ENCODE results near the gene ATG14.

Gene ATG14

DNA sequence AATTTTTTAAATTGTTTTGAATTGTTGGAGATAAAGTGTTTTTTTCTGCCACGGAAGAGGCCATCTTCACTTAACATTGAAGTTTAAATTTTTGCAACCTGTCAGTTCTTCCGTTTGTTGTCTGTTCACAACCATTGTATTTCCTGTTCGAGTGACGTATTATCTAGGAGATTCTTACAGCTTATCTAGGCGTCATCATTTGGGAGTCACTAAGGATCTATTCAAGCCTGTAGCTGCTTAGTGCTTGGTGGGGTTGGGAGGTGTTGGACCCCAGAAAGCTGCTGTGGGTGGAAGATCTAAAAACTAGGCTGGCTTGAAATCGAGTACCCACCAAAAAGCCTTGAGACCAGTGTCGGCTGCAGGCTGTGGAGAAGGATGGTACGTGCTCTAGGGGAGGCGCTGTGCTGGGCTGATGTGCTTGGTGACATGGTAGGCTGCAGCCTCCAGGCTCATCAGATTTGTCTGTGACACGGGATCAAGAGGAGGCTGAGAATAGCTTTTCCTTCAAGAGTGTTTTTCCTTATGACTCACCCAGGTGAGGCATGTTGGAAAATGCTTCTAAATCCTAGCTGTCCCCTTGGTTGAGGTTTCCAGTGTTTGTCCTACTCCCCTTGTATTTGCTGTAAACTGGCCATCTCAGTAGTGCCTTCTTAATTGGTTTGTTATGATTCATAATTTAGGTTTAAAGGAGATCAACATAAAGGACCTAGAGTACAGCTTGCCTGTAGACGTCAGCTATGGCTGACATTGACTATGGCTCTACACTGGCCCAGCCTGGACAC lies 57.8 kb downstream of the ATG14 start:
- TF ChIP-seq, protein P1, sequence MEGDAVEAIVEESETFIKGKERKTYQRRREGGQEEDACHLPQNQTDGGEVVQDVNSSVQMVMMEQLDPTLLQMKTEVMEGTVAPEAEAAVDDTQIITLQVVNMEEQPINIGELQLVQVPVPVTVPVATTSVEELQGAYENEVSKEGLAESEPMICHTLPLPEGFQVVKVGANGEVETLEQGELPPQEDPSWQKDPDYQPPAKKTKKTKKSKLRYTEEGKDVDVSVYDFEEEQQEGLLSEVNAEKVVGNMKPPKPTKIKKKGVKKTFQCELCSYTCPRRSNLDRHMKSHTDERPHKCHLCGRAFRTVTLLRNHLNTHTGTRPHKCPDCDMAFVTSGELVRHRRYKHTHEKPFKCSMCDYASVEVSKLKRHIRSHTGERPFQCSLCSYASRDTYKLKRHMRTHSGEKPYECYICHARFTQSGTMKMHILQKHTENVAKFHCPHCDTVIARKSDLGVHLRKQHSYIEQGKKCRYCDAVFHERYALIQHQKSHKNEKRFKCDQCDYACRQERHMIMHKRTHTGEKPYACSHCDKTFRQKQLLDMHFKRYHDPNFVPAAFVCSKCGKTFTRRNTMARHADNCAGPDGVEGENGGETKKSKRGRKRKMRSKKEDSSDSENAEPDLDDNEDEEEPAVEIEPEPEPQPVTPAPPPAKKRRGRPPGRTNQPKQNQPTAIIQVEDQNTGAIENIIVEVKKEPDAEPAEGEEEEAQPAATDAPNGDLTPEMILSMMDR (IDR thresholded peaks at IDR 0.05; ENCODE audit: low read depth, low read length, missing control alignments) = no peak
- no peak for DNase-seq (ENCODE audit: low read depth)
- H3K4me3 ChIP-seq (ENCODE audit: low read depth, low read length) = no peak overlapping the region
- in situ Hi-C loops (cut with HindIII; ENCODE audit: low sequenced_read_pairs) = no loop called here

GRCh38 chr14:55352201-55352600 lies 59.4 kb downstream of the ATG14 start:
- in situ Hi-C loops (cut with HindIII; ENCODE audit: low sequenced_read_pairs) = no loop called here
- no peak overlapping the region for H3K4me3 ChIP-seq (ENCODE audit: low read depth, low read length)
- TF ChIP-seq, protein P1 (IDR thresholded peaks at IDR 0.05; ENCODE audit: low read depth, low read length, missing control alignments) = no peak
- DNase-seq (ENCODE audit: low read depth) = no peak

GRCh38 chr14:55351111-55351510 lies 60.5 kb downstream of the ATG14 start:
- TF ChIP-seq, protein P1 (IDR thresholded peaks at IDR 0.05; ENCODE audit: low read depth, low read length, missing control alignments) = no peak
- DNase-seq (ENCODE audit: low read depth) = no peak
- no peak overlapping the region for H3K4me3 ChIP-seq (ENCODE audit: low read depth, low read length)
- in situ Hi-C loops (cut with HindIII; ENCODE audit: low sequenced_read_pairs) = no loop called here

DNA sequence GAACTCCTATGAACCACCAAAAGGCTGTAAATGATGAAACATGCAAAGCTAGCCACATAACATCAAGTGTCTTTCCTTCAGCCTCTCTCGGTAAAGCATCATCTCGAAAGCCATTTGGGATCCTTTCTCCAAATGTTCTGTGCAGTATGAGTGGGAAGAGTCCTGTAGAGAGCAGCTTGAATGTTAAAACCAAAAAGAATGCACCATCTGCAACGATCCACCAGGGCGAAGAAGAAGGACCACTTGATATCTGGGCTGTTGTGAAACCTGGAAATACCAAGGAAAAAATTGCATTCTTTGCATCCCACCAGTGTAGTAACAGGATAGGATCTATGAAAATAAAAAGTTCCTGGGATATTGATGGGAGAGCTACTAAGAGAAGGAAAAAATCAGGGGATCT lies 61.2 kb downstream of the ATG14 start:
- in situ Hi-C loops (cut with HindIII; ENCODE audit: low sequenced_read_pairs) = no loop called here
- TF ChIP-seq, protein P1 (IDR thresholded peaks at IDR 0.05; ENCODE audit: low read depth, low read length, missing control alignments) = peak; percentile 11
- H3K4me3 ChIP-seq (ENCODE audit: low read depth, low read length) = no peak overlapping the region
- DNase-seq (ENCODE audit: low read depth) = no peak

DNA sequence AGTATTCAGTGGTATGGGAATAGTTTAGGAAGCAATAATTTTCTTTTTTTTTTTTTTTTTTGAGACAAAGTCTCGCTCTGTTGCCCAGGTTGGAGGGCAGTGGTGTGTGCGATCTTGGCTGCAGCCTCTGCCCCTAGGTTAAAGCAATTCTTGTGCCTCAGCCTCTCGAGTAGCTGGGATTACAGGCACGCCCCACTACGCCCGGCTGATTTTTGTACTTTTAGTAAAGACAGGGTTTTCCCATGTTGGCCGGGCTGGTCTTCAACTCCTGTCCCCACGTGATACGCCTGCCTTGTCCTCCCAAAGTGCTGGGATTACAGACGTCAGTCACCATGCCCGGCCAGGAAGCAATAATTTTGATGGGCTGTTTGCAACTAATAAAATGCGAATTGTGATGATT lies 62.1 kb downstream of the ATG14 start:
- no peak overlapping the region for H3K4me3 ChIP-seq (ENCODE audit: low read depth, low read length)
- no peak for DNase-seq (ENCODE audit: low read depth)
- TF ChIP-seq, protein P1 (IDR thresholded peaks at IDR 0.05; ENCODE audit: low read depth, low read length, missing control alignments) = no peak
- in situ Hi-C loops (cut with HindIII; ENCODE audit: low sequenced_read_pairs) = no loop called here

DNA sequence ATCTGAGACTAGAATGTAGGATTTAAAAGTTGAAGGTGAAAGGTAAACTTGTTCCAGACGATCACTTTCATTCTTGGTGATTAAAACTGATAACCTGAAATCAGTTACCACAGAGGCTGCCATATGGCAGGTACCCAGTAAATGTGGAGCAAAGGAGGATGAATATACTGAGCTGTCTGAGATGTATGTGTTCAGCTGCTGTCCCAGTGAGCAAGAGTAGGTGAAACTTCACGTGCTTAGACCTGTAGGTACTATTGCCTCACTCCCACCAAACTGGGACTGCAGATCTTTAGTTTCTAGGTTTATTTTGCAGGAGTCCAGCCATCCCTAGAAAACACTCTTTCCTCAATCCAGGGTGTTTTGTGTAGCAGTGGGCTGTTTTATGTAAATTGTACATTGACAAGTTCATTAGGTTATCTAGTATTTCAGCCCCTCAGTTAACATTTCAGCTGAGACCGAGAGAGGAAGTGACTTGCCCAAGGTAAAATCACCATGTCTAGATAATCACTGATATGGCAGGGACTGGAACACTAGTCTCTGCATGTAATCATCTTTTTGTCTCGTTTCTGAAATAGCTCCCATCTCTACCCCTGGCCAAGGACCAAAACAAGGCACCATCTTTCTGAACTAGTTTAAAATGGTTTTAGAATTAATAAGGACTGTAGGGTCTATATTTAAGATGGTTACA lies 62.7 kb downstream of the ATG14 start:
- in situ Hi-C loops (cut with HindIII; ENCODE audit: low sequenced_read_pairs) = no loop called here
- no peak overlapping the region for H3K4me3 ChIP-seq (ENCODE audit: low read depth, low read length)
- DNase-seq (ENCODE audit: low read depth) = no peak
- TF ChIP-seq, protein P1 (IDR thresholded peaks at IDR 0.05; ENCODE audit: low read depth, low read length, missing control alignments) = no peak
